Muscle layer of colon (tissue), 2 donors: ENCODE measurements around the gene METTL25B.

Experiments
- H3K27ac ChIP-seq: one replicate; pipeline ENCODE4 v1.7.0; 2013; ENCODE audit warnings: low read depth, mild to moderate bottlenecking, low read length, moderate library complexity
- H3K27me3 ChIP-seq, 2 donors: one replicate each; pipeline ENCODE4 v1.7.0; 2013; ENCODE audit warnings: low read length in 2 of 2, mild to moderate bottlenecking in 2 of 2; ENCODE audit not compliant: insufficient read depth in 2 of 2, control insufficient read depth in 1 of 2
- H3K36me3 ChIP-seq: one replicate; pipeline ENCODE4 v1.7.0; 2013; ENCODE audit warnings: mild to moderate bottlenecking, low read length; ENCODE audit not compliant: insufficient read depth
- H3K4me1 ChIP-seq: one replicate; pipeline ENCODE4 v1.7.0; 2013; ENCODE audit warnings: mild to moderate bottlenecking, low read length; ENCODE audit not compliant: insufficient read depth
- H3K4me3 ChIP-seq, 2 donors: one replicate each; pipeline ENCODE4 v1.7.0; 2013; ENCODE audit warnings: low read length in 2 of 2, low read depth in 1 of 2, mild to moderate bottlenecking in 1 of 2, moderate library complexity in 1 of 2
- H3K9ac ChIP-seq: one replicate; pipeline ENCODE4 v1.7.0; 2013; ENCODE audit warnings: low read length
- H3K9me3 ChIP-seq: one replicate; pipeline ENCODE4 v1.7.0; 2013; ENCODE audit warnings: mild to moderate bottlenecking, low read length
- donor health status: abdominal sarcoma.
- donor health status: Adenocarcinoma of cecum.

The METTL25B gene

GRCh38 chr1:156785458-156785857 lies 57.2 kb downstream of the METTL25B start:
- H3K36me3 ChIP-seq: peaks cover 41% of the 10 kb centered on the region
- no peaks in the 10 kb centered on the region for H3K27me3 ChIP-seq
- H3K4me3 ChIP-seq: no peak overlapping the region
- H3K27ac ChIP-seq: no peak overlapping the region
- H3K4me1 ChIP-seq: no peaks in the 10 kb centered on the region
- H3K9ac ChIP-seq: no peak overlapping the region
- no peaks in the 10 kb centered on the region for H3K9me3 ChIP-seq
